Activated gamma-delta T cell treated with Interleukin-2 at 50 U/mL for 16 hours (primary cell): ENCODE data around the gene RANBP2.
"Not testable (repeated sequence)": the region's sequence is repeated elsewhere in the genome, so short reads cannot be mapped to it uniquely, and the experiment has no call there.

Experiments
- DNase-seq: peaks from one replicate; pipeline ENCODE4 v3.0.0-alpha.2; 2020

RANBP2 gene

GRCh38 chr2:108719149-108720044 is at the start of gene RANBP2:
RANBP2 (plus strand) TSS chr2:108719482; CDS start chr2:108719607, 125 bp downstream.
- peak; percentile 87 for DNase-seq

GRCh38 chr2:108670282-108670681 is 49.0 kb upstream of the RANBP2 start:
- not testable (repeated sequence) for DNase-seq

- DNase-seq = not testable (repeated sequence)
These were observed 47.0 kb upstream of the RANBP2 start for GRCh38 chr2:108672200-108672805.

- not testable (repeated sequence) for DNase-seq
These were observed 42.8 kb upstream of the RANBP2 start for GRCh38 chr2:108676522-108676921.

- DNase-seq = not testable (repeated sequence)
These were observed 42.0 kb upstream of the RANBP2 start for GRCh38 chr2:108677239-108677744.

GRCh38 chr2:108678198-108678651 is 41.1 kb upstream of the RANBP2 start:
- DNase-seq = not testable (repeated sequence)

GRCh38 chr2:108680805-108681204 is 38.5 kb upstream of the RANBP2 start:
- not testable (repeated sequence) for DNase-seq

GRCh38 chr2:108688818-108689756 is 30.2 kb upstream of the RANBP2 start:
- not testable (repeated sequence) for DNase-seq

GRCh38 chr2:108690001-108690400 is 29.3 kb upstream of the RANBP2 start:
- DNase-seq = not testable (repeated sequence)

- no peak for DNase-seq
These were observed 27.8 kb upstream of the RANBP2 start for GRCh38 chr2:108691447-108691846.

- no peak for DNase-seq
These were observed 18.1 kb upstream of the RANBP2 start for GRCh38 chr2:108701208-108701607.

GRCh38 chr2:108701806-108702205 is 17.5 kb upstream of the RANBP2 start:
- DNase-seq = no peak

GRCh38 chr2:108704871-108705270 is 14.4 kb upstream of the RANBP2 start:
- no peak for DNase-seq

GRCh38 chr2:108707300-108707699 is 12.0 kb upstream of the RANBP2 start:
- no peak for DNase-seq

GRCh38 chr2:108716971-108717370 is 2.3 kb upstream of the RANBP2 start:
- not testable (repeated sequence) for DNase-seq

- DNase-seq = not testable (repeated sequence)
These were observed 6.8 kb downstream of the RANBP2 start for GRCh38 chr2:108726048-108726447.

- not testable (repeated sequence) for DNase-seq
These were observed 15.4 kb downstream of the RANBP2 start for GRCh38 chr2:108734656-108735055.

GRCh38 chr2:108757973-108758372 is 38.7 kb downstream of the RANBP2 start:
- not testable (repeated sequence) for DNase-seq

GRCh38 chr2:108762618-108763017 is 43.3 kb downstream of the RANBP2 start:
- not testable (repeated sequence) for DNase-seq

- not testable (repeated sequence) for DNase-seq
These were observed 47.4 kb downstream of the RANBP2 start for GRCh38 chr2:108766671-108767070.

- not testable (repeated sequence) for DNase-seq
These were observed 48.6 kb downstream of the RANBP2 start for GRCh38 chr2:108767859-108768258.

- no peak for DNase-seq
These were observed 57.2 kb downstream of the RANBP2 start for GRCh38 chr2:108776475-108776874.
